ENCODE measurements around the gene NUAK1. TPM values are rescaled to one million over a fixed set of nuclear protein-coding genes. Genes with fewer than 3 reads are reported as not detected.

Gene NUAK1
- total and polyA plus RNA-seq, 2 experiments from 2014 or later, result 5.4 to 16.9 TPM

- Histone ChIP-seq H3F3A (replicated peaks; ENCODE audit: low read depth) (no peaks in the 10 kb centered on the region), H4K20me1 (replicated peaks; ENCODE audit: insufficient read depth) (no peaks in the 10 kb centered on the region), H3K36me3 (ENCODE audit: insufficient read depth) (0 out of 2 replicates have a peak, but pooled peaks cover 3% of the 10 kb centered on the region), H3K4me3 (no peak overlapping the region), H3K79me2 (replicated peaks; ENCODE audit: insufficient read depth) (no peaks in the 10 kb centered on the region), H3K9me2 (ENCODE audit: insufficient read depth) (no peaks in the 10 kb centered on the region; the same call in 1 of the 2 replicates), H2AFZ (peak overlapping the region; percentile 83; the same call in 1 of the 2 replicates), H3K27ac (ENCODE audit: low read depth) (no peak overlapping the region), H3K27me3 (ENCODE audit: insufficient read depth) (no peaks in the 10 kb centered on the region), H3K4me1 (ENCODE audit: insufficient read depth) (no peaks in the 10 kb centered on the region), H3K4me2 (no peak overlapping the region)
- no peak overlapping the region for H3K4me3 Mint-ChIP-seq
- peaks cover 37% of the 10 kb centered on the region for H3K9me3 Mint-ChIP-seq
- no peaks in the 10 kb centered on the region for H3K27me3 Mint-ChIP-seq (ENCODE audit: insufficient read depth, low read depth, poor library complexity)
- H3K27ac Mint-ChIP-seq, result no peak overlapping the region
- no peaks in the 10 kb centered on the region for H3K4me1 Mint-ChIP-seq
- peaks cover 29% of the 10 kb centered on the region for H3K36me3 Mint-ChIP-seq (ENCODE audit: low read depth)
- ATAC-seq (no peak), DNase-seq (ENCODE audit: low spot score) (no peak)
- TF ChIP-seq CREB1 (CRISPR knock-in tag; IDR thresholded peaks at IDR 0.05; ENCODE audit: low read depth), result no peak
- no peak for TF ChIP-seq ZNF114 (CRISPR knock-in tag; IDR thresholded peaks at IDR 0.05)
- no peak for TF ChIP-seq ZNF462 (CRISPR knock-in tag; IDR thresholded peaks at IDR 0.05)
- no peak for TF ChIP-seq ZNF331 (CRISPR knock-in tag; IDR thresholded peaks at IDR 0.05; ENCODE audit: low read depth)
- no peak for TF ChIP-seq JUNB (IDR thresholded peaks at IDR 0.05; ENCODE audit: unreplicated experiment)
- no peak for TF ChIP-seq STAT1 (IDR thresholded peaks at IDR 0.05; ENCODE audit: unreplicated experiment)
- TF ChIP-seq REST (IDR thresholded peaks at IDR 0.05; ENCODE audit: unreplicated experiment), result no peak
- no peak for TF ChIP-seq NANOG (IDR thresholded peaks at IDR 0.05; ENCODE audit: borderline replicate concordance)
- no peak for TF ChIP-seq POLR2AphosphoS5 (IDR thresholded peaks at IDR 0.05; ENCODE audit: low read depth)
- TF ChIP-seq ETS1 (IDR thresholded peaks at IDR 0.05), result no peak
- no peak for TF ChIP-seq CTCF (conservative IDR thresholded peaks at IDR 0.05; ENCODE audit: low read depth in 2 of 2)
- no peak for TF ChIP-seq EZH2 (IDR thresholded peaks at IDR 0.05; ENCODE audit: low read depth, unreplicated experiment)
- TF ChIP-seq EZH2phosphoT487 (IDR thresholded peaks at IDR 0.05; ENCODE audit: unreplicated experiment), result no peak
Measured at GRCh38 chr12:106022568-106023012, 116.2 kb downstream of the NUAK1 start.

All from GM23338 (cell line).